GM21737 (cell line): ENCODE results near the gene VPS37D.

Source experiments
- ATAC-seq: cut with Tn5 transposase; IDR thresholded peaks from one replicate; pipeline ENCODE4 v1.9.1; 2021; ENCODE audit warnings: mild to moderate bottlenecking, moderate library complexity; ENCODE audit not compliant: unreplicated experiment

Gene VPS37D

GRCh38 chr7:73678862-73679261, 11.2 kb downstream of the VPS37D start:
- ATAC-seq = no peak

- ATAC-seq = no peak
Observed at GRCh38 chr7:73679709-73680108, 12.1 kb downstream of the VPS37D start.

- ATAC-seq = no peak
Observed at GRCh38 chr7:73680501-73680900, 12.9 kb downstream of the VPS37D start.

- ATAC-seq = no peak
Observed at GRCh38 chr7:73681031-73681430, 13.4 kb downstream of the VPS37D start.

GRCh38 chr7:73682745-73683055, 15.1 kb downstream of the VPS37D start:
- no peak for ATAC-seq

- ATAC-seq = peak; percentile 87
Observed at GRCh38 chr7:73683056-73683787, 15.6 kb downstream of the VPS37D start, which contains the start of the genes BUD23 and DNAJC30. Gene BUD23 (plus strand): TSS chr7:73683597. CDS start chr7:73683626, 29 bp downstream. Gene DNAJC30 (minus strand): TSS chr7:73683453. CDS start chr7:73683423, 30 bp downstream.

- no peak for ATAC-seq
Observed at GRCh38 chr7:73683788-73684693, 16.4 kb downstream of the VPS37D start.

GRCh38 chr7:73685311-73685710, 17.7 kb downstream of the VPS37D start:
- ATAC-seq = no peak

GRCh38 chr7:73688288-73688687, 20.7 kb downstream of the VPS37D start:
- ATAC-seq = no peak

GRCh38 chr7:73690646-73691045, 23.0 kb downstream of the VPS37D start:
- ATAC-seq = no peak

- ATAC-seq = no peak
Observed at GRCh38 chr7:73696372-73696771, 28.7 kb downstream of the VPS37D start.

GRCh38 chr7:73698410-73698809, 30.8 kb downstream of the VPS37D start:
- no peak for ATAC-seq

GRCh38 chr7:73699370-73700068, 31.9 kb downstream of the VPS37D start:
- ATAC-seq = no peak

GRCh38 chr7:73700069-73700423, 32.4 kb downstream of the VPS37D start:
- ATAC-seq = no peak

- no peak for ATAC-seq
Observed at GRCh38 chr7:73700581-73701134, 33.0 kb downstream of the VPS37D start.

- no peak for ATAC-seq
Observed at GRCh38 chr7:73701357-73701995, 33.8 kb downstream of the VPS37D start.

GRCh38 chr7:73702226-73702625, 34.6 kb downstream of the VPS37D start:
- ATAC-seq = no peak

GRCh38 chr7:73702665-73703064, 35.0 kb downstream of the VPS37D start:
- no peak for ATAC-seq

- no peak for ATAC-seq
Observed at GRCh38 chr7:73703225-73703624, 35.6 kb downstream of the VPS37D start.

- no peak for ATAC-seq
Observed at GRCh38 chr7:73703757-73704639, 36.4 kb downstream of the VPS37D start.
